ENCODE results near the gene CD79A.
"Not testable (repeated sequence)": the region's sequence is repeated elsewhere in the genome, so short reads cannot be mapped to it uniquely, and the experiment has no call there.

Gene CD79A

DNA sequence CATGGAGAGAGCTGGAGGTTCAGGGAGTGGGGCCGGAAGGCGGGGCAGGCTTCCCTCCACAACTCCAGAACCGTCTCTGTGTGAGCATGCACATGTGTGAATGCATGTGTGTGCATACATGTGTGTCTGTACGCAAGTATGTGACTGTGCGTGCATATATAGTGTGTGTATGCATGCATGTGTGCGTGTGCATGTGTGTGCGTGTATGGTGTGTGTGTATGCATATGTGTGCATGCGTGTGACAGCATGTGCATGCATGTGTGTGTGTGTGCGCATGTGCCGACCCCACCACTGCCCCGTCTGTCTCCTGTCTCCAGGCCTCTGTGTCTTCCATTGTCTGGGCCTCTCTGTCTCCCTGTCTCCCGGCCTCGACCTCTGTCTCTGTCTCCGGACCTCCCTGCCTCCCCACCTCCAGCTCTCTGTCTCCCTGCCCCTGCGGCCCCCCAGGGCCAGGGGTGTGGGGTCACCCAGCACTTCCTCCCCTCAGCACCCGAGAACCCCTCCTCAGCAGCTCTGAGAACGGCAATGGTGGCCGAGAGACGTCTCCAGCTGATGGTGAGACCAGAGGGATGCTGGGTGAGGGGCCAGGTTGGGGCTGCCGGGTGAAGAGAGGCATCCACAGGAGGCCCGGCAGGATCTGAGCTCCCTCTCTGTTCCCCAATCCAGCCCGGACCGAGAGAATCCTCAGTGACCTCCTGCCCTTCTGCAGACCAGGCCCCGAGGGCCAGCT is 28.4 kb downstream of the CD79A start:
- DNase-seq (ENCODE audit: low spot score), result no peak

DNA sequence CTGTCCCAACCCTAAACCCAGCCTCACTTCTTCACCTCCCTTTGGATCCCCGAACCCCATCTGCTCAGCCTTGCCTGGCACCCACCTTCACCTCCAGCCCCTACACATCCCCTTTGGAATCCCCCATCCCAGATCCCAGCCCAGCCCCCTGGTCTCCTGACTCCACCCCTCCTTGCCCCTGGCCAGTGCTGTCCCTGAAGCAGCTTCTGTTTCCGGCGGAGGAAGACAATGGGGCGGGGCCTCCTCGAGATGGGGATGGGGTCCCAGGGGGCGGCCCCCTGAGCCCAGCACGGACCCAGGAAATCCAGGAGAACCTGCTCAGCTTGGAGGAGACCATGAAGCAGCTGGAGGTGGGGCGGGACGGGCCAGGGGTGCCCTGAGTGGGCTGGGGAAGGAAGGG is 29.2 kb downstream of the CD79A start:
- no peak for DNase-seq (ENCODE audit: low spot score)

DNA sequence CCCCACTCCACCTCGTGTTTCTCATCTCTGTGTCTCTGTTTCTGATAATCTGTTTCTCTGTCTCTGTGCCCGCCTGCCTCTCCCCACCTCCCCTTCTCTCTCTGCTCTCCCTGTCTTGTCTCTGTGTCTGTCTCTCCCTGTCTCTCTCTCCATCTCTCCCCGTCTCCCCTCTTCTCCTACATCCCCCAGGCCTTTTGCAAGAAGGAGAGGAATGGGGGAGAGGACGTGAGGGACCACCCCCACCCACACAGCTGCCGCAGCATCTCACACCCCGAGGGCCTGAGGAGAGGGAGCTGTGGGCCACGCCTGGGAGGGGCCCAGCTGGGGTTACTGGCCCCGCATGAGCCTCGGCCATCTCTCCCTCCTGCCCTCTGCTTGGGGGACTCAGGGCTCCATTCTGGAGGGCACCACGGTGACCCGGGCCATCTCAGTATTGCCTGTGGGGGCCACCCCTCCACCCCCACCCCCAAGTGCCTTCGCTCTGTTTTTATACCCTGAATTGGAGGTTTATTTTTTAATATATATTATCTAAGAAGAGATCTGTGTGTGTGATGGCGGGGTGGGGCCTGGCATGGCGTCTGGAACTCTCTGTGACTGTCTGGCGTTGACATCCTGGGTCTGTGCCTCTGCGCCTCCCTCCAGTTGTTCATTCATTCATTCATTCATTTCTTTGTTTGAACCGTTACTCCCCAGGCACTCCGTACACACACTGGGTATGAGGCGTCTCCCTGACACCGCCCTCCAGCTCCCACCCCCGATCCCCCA is 30.0 kb downstream of the CD79A start:
- DNase-seq (ENCODE audit: low spot score), result no peak

DNA sequence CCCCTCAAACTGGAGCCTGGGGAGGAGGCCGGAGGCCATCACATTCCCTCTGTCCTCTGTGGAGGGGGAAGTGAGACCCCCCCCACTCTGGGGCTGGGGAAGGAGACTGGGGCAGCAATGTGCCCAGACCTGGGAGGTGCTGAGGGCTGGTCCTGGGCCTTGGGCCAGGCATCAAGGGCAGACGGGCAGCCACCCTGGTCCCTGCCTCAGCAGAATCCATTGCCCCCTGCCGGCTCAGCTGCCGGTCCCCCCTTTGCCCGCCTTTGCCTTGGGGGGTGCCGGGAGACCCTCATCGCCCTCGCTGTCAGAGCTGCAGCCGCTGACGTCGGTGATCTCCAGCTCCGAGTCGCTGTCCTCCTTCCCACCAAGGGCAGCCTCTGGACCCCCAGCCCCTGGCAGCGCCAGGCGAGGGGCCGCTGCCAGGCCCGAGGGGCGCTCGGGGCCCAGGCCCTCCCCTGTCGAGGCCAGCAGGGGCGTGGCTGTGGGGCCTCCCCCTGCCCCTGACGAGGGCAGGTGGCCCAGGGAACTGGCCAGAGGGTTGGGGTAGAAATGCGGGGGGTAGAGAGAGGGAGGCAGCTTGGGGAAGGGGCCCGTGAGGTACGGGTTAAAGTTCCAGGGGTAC is 31.0 kb downstream of the CD79A start:
- no peak for DNase-seq (ENCODE audit: low spot score)

DNA sequence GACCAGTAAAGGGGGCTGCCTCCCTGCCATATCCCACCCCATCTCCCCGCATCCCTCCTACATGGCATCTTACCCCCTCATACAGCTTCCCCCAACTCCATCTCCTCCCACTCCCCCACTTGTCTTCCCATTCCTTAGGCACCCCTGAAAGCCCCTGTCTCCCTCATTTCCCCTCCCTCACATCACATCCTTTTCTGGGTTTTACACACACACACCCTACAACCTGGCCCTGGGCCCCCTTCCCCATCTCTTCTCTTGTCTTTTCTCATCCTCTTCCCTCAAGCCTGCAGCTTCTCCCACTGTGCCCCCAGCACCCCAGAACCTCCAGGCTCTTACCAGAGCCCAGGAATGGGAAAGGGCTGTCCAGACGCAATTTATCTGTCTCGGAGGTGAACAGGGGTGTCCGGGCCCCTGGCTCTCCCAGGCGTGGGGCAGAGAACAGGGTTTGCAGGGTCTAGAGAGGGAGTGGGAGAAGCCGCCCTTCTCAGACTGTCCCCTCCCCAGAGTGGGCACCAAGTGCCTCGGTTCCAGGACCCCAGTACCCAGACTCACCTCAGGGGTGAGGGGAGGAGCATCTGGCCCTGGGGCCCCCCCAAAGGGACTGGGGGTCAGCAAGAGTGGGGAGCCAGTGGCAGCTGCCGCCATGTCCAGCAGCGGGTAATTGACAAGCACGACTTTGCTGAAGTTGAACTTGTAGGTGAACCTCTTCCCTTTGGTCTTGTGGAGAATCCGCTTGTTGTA is 31.8 kb downstream of the CD79A start:
- no peak for DNase-seq (ENCODE audit: low spot score)

DNA sequence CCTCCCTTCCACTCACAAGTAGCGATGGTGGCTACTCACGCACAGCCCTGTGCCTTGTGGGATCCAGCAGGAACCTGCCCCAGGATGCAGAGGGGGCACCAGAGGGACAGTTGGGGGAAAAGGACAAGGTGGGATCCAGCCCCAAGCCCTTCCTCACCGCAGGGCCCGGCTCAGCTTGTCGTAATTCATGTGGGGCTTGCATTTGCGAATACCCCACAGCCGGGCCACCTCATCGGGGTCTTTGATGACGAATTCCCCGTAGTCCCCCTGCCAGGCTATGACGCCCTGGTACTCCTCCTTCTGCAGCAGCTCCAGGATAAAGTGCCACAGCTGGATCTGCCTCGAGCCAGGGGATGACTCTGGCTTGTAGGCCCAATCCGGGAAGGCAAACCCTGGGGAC is 32.6 kb downstream of the CD79A start:
- no peak for DNase-seq (ENCODE audit: low spot score)

DNA sequence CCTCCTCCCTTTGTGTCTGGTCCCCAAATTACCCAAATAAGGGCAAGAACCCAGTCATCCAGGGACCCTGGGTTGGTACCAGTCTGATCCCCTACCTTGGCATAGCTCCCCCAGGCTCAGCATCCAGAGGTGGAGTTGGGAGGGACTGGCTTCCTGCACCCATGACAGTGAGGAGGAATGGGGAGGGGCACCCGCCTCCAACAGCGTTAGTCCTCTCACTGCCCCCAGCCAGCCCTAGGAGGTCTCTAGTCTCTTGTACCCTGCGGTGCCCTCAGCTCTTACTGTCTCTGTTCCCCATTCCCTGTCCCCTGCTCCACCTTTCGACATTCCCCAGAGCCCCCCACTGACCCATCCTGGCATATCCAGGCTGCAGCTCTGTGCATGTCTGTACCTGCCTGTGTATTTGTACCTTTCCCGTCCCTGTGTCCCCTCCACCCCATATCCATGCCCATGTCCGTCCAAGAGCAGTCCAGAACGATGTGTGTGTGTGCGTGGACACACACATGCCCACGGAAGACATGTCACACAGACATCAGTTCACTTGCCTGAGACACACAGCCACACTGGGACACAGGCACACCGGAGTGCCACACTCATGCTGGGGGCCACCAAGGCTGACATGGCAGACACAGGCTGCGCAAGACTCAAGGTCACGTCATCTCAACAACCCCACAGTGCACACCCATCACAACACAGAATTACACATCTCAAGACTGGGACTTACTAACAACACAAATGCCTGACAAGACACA is 33.3 kb downstream of the CD79A start:
- no peak for DNase-seq (ENCODE audit: low spot score)

DNA sequence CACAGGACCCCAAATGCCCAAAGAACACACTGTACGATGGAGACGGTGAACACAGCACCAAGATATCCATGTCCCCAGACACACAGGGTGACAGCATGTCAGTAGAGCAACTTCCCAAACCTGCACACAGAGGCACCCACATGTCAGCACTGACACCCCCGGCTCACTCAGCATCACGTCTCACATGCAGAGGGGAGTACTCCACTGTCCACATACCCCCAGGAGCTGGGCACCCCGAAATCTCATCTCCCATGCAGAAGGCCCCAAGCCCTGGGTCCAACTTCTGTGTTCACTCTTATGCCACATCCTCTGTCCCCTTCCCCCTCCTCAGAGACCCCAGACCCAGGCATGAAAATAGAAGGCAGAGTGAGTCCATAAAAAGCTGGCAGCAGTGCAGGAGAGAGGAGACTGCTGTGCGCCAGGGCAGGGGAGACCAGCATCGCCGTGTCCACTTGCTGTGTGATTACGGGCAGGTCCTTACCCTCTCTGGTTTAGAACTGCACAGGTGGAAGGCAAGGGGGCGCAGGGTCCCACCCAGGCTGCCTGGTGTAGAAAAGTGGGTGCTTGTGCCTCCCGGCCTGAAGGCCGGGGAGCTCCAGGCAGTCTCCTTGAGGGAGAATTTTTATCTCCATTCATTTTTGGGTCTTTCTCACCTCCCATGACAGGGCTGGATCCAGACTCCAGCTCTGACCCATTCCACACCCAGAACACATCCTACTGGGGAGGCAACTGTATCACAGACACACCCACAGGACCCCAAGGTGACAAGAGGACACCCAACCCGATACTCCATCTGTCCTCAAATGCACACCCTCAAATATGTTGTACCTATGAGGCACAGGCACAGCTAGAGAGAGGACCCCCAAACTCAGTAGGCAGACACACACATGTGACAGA is 34.2 kb downstream of the CD79A start:
- DNase-seq (ENCODE audit: low spot score), result no peak

DNA sequence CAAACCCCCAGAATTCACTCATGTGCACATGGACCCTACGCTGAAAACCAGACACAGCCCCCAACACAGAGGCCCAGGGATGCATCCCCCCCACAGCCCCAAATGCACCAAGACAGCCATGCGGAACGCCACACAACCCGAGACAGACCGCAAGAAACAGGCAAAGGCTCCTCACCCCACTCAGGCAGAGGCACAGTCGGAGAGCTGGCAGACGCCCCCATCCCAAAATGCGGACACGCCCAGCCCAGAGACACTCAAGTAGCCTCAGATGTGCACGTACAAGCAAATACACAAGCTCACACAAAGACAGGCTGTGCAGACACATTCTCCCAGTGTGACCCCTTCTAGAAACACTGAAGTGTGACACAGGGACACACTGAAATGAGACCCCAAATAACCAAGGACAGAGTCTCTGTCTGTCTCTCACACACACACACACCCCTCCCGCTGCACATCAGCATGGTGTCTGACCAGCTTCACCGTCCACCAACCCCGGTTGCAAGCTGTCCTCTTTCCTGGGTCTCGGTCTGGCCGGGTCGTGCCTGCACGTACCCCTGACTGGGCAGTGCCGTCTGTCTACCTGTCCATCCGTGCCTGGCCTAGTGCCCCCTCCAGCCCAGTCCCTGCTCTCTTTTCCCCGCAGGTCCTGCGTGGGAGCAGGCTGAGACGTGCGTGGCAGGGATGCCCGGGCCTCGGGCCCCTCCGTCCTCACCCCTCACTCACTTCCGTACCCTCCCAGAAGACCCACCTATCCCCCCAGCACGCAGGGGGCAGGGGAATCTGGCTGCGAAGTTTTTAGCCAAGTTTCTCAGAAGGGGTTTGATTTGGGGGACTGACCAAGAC is 35.0 kb downstream of the CD79A start:
- no peak for DNase-seq (ENCODE audit: low spot score)

DNA sequence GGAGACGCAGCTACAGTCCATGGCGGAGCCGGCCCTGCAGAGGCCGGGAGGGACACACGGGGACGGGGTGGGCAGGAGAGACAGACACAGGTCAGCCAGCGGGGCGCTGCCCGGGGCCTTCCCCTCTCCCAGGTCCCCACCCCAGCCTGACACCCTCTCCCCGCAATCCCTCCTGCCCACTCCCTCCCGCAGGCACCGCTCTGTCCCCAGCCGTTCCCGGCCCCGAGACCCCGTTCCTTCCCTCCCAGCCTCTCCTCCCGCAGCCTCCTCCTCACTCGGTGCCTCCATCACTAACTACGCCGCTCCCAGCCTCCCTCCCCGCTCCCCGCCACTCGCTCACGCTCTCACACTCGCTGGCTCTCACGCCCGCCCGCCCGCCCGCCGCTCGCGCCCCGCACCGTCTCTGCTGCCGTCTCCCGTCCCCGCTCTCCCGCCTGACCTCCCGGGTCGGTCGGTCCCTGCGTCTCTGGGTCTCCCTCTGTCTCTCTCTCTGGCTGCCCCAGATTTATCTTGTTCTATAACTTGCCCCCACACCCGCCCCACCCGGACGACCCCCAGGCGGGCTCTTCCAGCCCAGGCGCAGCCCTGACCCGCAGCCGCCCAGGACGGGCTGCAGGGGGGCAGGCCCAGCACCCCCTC is 35.9 kb downstream of the CD79A start:
- DNase-seq (ENCODE audit: low spot score), result no peak

DNA sequence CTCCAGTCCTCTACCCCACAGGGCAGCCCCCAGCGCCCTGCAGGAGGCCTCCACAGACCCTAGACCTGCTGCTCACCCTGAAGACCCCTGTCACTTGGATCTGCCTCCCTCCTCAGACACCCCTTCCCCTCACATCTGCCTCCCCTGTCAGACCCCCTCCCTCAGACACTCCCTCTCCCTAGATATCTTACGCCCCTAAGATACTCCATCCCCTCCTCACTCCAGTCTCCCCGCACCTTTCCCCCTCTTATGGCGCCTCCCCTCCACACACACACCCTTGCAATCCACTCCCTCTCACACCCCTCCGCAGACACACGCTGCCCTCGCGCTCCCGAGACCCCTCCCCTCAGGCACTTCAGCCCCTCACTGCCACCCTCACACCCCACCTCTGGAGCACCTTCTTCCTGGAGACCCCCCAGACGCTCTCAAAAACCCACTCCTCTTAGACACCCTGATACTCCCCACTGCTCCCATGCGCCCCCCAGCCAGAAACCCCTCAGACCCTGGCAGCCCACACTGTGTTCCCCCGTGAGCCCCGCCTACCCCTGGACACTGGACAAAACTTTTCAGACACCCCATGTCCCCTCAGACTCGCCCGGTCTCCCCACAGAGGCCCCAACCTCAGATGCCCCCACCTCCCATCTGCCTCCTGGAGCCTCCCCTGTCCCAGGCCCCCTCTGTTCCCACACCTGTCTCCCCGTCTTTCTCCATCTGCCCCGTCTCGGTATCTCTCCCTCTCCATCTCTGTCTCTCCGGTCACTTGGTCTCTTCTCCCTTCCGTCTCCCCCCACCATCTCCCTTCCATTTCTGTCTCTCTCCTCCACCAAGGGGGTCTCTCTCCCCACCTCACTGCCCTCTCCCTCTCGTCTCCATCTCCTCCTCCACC is 36.7 kb downstream of the CD79A start:
- no peak for DNase-seq (ENCODE audit: low spot score)

DNA sequence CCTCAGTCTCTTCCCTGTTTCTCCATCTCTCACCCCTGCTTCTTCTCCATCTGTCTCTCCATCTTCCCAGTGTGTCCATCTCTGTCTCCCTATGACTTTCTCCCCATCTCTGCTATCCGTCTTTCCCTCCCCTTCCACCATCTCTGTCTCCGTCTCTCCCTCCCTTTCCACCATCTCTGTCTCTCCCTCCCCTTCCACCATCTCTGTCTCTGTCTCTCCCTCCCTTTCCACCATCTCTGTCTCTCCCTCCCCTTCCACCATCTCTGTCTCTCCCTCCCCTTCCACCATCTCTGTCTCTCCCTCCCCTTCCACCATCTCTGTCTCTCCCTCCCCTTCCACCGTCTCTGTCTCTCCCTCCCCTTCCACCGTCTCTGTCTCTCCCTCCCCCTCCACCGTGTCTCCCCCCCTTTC is 37.4 kb downstream of the CD79A start:
- DNase-seq (ENCODE audit: low spot score), result not testable (repeated sequence)

DNA sequence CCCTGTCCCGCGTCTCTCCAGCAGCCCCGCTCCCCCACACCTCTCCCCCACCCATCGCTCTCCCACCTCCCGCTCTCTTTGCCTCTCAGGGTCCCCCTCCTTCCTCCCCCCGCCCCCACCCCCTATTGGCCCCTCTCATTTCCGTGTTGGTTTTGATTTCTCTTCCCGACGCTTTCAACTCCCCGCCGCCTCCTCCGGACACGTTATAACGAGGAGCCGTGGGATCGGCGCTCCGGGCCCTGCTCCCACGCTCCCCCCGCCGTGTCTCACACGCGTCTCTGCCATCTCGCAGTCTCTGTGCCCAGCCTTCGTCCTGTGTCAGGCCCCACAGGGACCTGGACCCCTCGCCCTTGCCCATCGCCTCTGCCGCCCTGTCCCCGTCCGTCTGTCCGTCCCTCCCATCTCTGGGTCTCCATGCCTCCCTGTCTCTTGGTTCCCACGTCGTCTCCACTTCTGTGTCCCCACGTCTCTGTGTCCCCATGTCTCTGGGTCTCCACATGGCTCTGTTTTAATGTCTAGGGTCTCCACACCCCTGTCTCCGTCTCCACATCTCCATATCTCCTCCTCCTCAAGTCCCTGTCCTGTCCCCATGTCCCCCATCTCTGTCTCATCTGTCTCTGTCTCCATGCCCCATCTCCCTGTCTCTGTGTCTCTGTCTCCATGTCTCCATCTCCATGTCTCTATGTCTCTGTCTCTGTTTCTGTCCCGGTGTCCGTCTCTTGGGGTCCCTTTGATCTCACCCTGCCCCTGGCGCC is 38.1 kb downstream of the CD79A start:
- DNase-seq (ENCODE audit: low spot score), result no peak

DNA sequence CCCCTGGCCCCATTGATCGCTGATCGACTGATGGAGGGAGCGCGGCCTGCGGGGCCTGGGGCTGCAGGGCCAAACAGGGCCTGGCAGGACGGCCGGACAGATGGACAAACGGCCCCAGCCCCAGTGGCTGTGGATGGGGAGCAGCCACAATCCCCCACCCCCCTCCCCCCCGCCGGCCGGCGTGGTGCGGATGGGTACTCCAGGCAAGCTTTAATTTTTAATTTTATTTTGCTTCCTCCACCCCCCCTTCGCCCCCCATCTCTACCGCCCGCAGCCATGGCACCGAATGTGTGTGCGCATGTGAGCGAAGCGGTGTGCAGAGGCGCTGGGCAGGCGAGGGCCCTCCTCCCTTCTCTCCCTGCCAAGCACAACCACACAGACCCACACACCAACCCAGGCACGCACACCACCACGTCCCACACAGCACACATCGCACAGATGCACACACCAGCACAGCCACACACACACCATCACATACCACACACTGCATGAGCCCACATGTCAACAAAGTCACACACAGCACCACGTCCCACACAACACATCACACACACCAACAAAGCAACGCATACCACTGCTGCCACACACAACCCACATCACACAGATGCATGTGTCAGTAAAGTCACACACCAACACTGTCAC is 38.8 kb downstream of the CD79A start:
- DNase-seq (ENCODE audit: low spot score), result no peak

DNA sequence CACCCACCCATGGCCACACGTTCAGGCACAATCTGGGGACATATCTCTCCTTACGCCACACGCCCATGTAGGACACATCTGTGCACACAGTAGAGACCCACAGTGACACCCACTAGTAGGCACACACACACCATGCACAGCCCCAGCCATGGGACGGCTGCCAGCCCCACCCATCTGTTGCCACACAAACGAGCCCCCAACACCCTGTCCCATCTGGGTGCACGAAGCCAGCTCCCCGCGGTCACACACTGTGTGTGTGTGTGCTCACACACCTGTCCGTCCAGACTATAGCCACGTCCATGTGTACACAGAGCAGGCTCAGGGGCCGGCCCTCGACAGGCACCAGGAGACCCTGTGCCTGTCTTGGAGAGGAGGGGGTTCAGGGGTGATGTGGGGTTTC is 40.6 kb downstream of the CD79A start:
- DNase-seq (ENCODE audit: low spot score), result no peak

DNA sequence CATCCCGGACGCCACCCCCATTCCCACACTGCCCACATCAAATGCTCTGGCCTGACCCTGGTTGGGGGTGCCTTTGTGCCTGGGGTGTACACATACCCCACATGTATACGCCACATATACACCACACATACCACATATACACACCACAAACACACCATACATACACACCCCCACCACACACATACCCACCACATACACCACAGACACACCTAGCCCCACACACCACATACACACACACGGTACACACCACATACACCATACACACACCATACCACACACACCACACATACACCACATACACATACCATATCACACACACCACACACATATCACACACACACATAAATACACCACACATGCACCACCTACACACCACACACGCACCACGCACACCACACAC is 41.0 kb downstream of the CD79A start:
- DNase-seq (ENCODE audit: low spot score), result no peak

DNA sequence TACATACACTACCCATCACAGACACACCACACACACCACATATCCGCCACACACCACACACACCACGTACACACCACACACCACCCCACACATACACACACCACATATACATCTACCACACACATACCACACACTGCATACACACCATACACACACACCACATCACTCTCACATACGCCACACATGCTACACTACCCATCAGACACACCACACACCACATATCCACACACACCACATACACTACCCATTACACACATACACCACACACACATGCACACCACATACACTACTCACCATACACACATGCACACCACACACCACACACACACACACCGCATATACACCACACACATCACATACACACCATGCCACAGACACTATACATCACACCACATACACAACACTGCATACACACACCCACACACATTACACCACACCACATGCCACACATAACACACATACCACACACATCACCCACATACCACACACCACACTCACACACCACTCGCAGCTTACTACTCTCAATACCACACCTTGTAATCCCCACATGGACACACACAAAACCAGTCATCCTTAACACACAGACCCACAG is 41.7 kb downstream of the CD79A start:
- no peak for DNase-seq (ENCODE audit: low spot score)
